ENCODE data around the gene STK17B.
A peak's percentile ranks its signal among the peaks of the same experiment; 100 is the strongest.
"Not testable (repeated sequence)": the region's sequence is repeated elsewhere in the genome, so short reads cannot be mapped to it uniquely, and the experiment has no call there.

The STK17B gene

GRCh38 chr2:196171248-196171871, at the start of gene STK17B:
STK17B (minus strand) TSS chr2:196171578; CDS start chr2:196163383, 8,195 bp downstream.
- DNase-seq (ENCODE audit: low spot score), result peak; percentile 95

- no peak for DNase-seq (ENCODE audit: low spot score)
Measured at GRCh38 chr2:196220671-196221070, 49.3 kb upstream of the STK17B start.

- DNase-seq (ENCODE audit: low spot score), result no peak
Measured at GRCh38 chr2:196219671-196220070, 48.3 kb upstream of the STK17B start.

DNA sequence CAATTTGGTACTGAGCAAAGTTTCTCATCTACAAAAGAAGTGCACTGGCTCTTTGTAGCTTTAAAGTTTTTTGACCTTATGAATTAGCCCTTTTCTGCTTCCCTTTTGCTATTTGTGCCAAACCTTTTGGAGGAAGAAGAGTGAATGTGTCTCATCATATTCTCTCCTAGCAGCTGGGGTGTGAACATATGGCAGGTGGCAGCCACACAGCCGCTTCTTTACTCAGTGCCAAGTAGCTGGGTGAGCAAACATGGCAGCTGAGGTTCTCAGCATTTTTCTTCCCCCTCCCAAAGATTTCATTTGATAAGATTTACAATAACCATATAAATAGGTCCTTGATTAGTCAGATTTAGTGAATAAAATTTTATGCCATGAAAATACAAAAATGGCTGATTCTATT, 46.7 kb upstream of the STK17B start:
- DNase-seq (ENCODE audit: low spot score), result no peak

- no peak for DNase-seq (ENCODE audit: low spot score)
Measured at GRCh38 chr2:196217116-196217515, 45.7 kb upstream of the STK17B start.

- DNase-seq (ENCODE audit: low spot score), result no peak
Measured at GRCh38 chr2:196215376-196215775, 44.0 kb upstream of the STK17B start.

DNA sequence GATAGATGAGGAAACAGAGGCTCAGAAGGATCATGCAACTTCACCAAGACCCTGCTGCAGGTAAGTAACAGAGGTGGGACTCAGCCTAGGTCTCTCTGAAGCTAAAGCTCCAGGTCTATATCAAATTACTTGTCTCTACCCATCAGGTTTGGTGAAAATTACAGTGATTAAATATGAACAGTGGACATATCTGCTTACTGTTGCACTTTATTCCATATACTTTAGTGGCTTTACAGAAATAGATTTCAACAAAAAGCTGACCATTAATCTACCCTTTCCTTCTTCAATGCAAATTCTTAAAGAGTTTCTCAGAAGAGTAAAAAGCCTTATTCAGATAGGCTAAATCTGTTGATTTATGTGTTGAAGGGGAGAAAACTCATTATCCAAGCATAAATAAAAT, 42.8 kb upstream of the STK17B start:
- DNase-seq (ENCODE audit: low spot score), result no peak

DNA sequence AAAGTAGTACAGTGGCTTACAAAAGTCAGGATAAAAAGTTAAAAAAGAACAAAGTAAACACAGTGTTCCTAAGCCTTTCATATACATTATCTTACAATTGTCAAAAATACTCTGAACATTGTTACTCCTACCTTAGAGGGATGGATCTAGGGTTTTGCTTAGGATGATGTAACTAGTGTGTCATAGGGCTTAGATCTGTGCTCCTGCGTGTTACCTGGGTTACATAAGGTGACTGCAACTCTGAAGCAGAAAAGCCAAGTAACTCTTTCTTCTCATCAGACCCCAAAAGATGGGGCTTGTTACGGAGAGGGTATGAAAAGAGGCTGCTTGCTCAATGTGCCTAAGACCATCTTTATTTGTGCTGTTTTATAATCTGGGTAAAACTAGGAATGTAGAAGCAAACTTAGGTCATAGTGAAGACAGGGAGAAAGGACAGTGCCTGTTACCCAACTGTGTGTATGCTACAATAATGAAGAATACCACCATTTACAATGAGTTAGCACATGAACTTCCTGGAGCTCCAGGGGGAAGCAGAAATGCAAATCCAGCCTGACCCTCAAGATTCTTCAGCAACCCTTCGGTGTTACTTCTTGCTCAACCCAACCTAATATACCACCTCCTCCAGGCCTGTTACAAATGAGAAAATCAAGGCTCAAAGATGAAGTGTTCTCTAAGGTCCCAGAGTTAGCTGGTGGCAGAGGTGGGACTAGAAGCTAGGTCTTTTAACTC, 42.0 kb upstream of the STK17B start:
- no peak for DNase-seq (ENCODE audit: low spot score)

DNA sequence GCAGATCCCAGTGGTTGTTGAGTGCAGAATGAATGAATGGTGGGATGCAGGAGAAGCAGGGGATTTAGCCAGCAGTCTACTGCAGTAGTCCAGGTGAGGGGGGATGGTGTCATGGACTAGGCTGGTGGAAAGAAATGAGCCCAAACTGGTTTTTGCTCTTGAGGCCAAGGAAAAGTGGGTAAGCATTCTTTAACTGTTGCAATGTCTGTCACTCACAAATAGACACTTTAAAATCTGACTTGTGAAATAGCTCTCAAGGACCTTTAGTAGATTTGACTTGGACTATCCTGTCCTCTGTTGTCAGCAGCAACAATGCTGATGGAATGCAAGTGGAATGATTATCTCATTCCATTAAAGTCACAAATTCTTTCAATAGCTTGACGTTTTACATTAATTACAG, 37.5 kb upstream of the STK17B start:
- no peak for DNase-seq (ENCODE audit: low spot score)

DNA sequence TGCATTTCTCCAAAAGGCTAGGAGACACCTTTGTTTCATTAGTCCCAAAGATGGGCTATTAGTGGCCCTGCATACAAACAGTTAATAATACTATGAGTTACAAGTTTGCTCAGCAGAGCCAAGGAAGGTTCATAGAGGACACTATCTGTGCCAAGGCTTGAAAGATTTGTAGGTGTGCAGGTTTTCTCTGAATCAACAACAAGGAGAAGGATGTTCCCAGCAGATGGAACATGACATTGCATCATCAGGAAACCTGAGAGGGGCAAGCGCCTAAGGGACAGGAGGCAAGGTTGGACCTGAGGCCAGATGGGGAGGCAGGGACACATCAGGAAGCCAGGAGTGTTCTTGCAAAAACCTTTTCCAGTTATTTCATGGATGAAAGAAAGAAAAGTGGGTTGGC, 35.4 kb upstream of the STK17B start:
- DNase-seq (ENCODE audit: low spot score), result no peak

DNA sequence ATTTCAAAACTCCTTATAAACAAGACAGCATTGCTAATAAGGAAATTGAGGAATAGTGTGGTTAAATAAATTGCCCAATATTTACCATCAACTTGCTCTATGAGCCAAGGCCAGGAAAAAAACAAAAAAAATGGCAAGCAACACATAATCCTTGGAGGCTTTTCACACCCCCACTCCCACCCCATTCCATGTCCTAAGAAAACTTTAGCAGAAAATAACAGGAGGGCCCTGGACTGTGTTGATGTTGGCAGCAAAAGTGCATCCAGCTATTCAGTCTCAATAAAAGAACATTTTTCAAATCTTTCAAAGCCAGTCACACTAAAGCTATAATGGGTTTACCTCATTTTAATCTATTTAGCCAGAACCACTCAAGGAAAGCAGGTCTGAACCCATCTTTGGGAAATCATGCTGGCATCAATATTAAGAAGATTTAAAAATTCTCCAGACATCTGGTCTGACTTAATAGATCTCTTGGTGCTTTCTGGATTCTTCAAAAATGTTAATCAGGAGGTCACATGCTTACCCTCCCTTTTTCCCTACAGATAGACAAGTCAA, 34.6 kb upstream of the STK17B start:
- no peak for DNase-seq (ENCODE audit: low spot score)

DNA sequence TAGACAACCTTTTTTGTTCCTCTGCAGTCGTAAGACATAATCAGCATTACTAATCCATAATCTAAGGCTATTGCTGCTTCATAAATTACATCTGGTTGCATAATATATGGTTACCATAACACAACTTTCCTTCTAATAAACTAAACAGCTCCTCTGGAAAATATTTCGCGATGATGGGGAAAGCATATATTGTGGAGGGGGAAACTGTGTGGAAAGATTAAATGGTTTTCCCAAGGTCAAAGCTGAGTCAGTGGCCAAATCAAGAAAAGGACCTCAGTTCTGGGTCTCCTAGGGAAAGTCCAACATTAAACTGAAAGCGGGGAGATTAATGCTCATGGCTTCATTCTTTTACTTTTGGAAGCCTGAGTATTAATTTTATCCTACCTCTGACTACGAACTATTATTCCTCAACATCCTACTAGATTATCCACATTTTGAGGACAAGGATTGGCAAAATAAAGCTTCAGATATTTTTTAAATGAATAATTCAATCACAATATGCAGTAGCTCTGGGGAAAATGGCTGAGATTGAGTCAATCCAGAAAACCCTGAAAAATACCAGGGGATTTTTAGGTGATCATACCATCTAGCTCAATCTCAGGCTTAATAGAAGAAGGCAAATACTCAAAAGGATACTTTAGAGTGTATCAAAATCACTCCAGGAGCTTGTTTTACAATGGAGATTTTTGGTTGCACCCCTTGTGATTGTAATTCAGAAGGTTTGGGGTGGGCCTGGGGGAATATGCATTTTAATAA, 33.8 kb upstream of the STK17B start:
- DNase-seq (ENCODE audit: low spot score), result no peak

GRCh38 chr2:196201229-196202009, 30.0 kb upstream of the STK17B start:
- no peak for DNase-seq (ENCODE audit: low spot score)

DNA sequence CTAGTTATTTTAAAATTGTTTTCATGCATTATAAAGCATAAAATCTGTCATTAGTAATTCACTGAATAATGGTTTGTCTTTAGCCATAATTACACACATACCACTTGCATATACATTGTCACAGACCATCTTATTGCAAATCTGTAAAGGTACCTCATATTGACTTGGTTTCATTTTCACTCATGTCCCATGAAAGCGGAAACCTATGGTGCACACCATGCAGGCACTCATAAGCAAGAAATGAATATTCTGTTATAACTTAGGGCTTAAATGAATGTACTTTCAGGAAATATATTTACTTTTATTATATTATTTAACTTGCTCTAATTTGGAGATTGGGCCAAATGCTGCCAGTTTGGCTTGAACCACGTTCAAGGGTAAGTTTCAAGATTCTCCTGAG, 29.2 kb upstream of the STK17B start:
- no peak for DNase-seq (ENCODE audit: low spot score)

GRCh38 chr2:196195758-196196157, 24.4 kb upstream of the STK17B start:
- DNase-seq (ENCODE audit: low spot score), result no peak

GRCh38 chr2:196195302-196195701, 23.9 kb upstream of the STK17B start:
- no peak for DNase-seq (ENCODE audit: low spot score)

GRCh38 chr2:196191541-196191940, 20.2 kb upstream of the STK17B start:
- DNase-seq (ENCODE audit: low spot score), result no peak

DNA sequence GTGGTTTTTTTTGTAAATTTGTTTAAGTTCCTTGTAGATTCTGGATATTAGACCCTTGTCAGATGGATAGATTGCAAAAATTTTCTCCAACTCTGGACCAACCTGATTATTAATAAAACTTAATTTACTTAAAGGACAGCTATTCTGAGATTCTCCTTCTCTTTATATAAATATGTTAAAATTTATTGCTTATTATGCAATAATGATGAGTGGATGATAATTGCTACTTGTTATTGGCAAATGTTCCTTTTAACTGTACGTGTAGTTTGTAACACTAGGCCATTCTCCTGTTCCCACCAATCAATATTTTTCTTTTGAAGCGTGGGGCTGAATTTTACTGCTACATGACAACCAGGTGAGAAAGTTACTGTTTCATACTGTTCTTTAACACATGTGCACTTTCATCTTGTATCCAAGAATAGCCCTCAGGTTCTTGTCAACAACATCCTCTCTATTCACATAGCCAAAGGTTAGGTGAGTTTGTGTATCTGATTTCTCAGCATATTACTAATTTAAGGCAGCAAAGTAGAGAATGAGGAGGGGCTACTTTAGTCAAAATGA, 16.6 kb upstream of the STK17B start:
- no peak for DNase-seq (ENCODE audit: low spot score)

GRCh38 chr2:196187175-196187700, 15.9 kb upstream of the STK17B start:
- not testable (repeated sequence) for DNase-seq (ENCODE audit: low spot score)

DNA sequence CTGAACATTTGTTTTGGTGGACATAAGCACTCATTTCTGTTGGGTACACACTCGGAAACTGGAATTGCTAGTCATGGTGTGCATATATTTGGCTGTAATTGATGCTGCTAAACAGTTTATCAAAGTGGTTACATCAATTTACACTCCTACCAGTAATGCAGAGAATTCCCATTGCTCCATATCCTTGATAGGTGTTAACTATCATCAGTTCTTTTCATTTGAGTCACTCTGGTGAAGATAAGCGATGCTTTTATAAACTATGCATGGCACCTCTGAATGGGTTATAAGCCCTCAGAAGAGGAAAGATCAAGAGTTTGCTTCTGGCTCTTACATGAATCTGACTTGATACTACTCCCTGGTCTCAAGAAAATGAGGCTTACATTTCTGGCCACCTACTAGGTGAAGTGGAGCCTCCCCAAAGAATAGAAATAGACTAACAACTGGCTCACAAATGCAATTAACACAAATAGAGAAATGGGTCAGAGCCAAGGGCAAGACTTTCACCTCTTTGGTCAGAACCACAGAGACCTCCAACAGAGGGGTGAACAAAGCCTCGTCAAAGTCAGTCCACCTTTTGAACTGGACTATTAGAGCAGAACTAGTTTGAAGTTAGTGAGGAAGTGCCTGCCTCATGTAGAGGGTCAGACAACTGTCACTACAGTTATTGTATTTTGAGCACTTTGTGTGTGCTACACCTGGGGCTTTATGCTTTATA, 15.0 kb upstream of the STK17B start:
- DNase-seq (ENCODE audit: low spot score), result no peak

DNA sequence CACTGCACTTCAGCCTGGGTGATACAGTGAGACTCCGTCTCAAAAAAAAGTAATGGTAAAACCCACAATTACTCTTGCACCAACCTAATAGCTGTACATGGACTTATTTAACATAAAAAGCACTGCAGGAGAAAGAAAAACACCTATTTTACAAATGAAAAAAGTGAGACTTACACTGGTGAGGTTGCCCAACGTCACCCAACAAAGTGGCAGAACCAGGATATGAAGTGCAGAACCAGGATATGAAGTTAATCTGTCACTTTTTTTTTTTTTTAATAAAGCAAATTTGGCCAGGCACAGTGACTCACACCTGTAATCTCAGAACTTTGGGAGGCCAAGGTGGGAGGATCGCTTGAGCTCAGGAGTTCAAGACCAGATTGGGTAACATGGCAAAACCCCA, 13.5 kb upstream of the STK17B start:
- no peak for DNase-seq (ENCODE audit: low spot score)
